Cardiac septum (tissue), 1 donor: ENCODE data around the gene ITGAV. TPM values are rescaled to one million over a fixed set of nuclear protein-coding genes. Genes with fewer than 3 reads are reported as not detected.

Experiments used
- DNase-seq: peaks from one replicate; pipeline ENCODE4 v3.0.0-alpha.2; 2020; ENCODE audit warnings: low spot score
- intact Hi-C: fragments of 100-400 bp; cut with DNase I; formaldehyde crosslinking; loops from one replicate; pipeline ENCODE4 v1.14.0; 2022
- total RNA-seq: library from RNA; stranded (reverse); fragmentation: NEBNext Ultra II Directional; extraction: Animal tissue kit (Norgen Biotek cat#: 25700); gene quantifications from one replicate; pipeline ENCODE4 v1.2.1, GENCODE V29; 2021
- donor health status: DM: no; HTN: no; CAD: no.

The ITGAV gene
- total RNA-seq, 1 donor from 2014 or later: 234 TPM

DNA sequence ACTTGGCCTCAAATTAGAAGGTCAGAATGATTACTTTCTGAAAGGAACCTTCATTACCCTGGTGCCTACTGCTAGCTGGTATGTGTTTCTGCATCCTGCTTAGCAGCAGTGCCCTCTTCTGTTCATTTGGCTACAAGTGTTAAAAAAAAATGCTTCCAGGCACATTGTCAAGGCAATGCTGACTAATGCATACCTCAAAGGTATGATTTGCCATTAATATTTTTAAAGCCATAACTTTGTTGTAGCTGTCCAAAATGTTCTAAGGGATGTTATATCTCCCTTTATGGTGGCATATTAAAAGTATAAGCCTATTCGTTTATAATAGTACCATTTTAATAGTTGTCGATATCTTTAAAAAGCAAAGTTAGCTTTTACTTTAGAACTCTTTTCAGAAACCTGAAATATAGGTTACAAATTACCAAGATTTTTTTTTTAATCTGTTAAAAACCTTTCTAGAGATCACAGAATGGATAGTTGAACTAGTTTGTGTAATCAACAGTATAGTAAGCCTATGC lies 52.0 kb downstream of the ITGAV start:
- no peak for DNase-seq
- intact Hi-C loops: loop anchor here (1.0 kb wide), 1 partner anchor 138 kb away; no protein-coding TSS in a partner anchor

DNA sequence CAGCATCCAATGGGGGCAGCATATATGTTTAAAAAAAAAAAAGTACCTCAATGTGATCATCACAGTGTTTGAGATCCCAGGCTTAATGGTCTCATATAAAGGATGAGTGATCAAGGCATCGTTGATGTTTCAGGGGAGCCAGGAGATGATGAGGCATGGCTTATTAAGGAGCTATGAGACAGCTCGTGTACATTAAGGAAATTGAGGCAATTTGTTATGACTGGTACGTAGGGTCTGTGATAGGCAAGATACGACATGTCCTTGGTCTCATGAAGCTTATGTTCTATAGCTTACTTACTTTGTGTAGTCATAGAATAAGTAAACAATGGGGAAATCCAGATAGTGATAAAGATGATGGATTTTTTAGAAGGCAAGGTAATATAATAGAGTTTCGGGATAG lies 54.9 kb downstream of the ITGAV start:
- no peak for DNase-seq
- intact Hi-C loops: no loop called here

DNA sequence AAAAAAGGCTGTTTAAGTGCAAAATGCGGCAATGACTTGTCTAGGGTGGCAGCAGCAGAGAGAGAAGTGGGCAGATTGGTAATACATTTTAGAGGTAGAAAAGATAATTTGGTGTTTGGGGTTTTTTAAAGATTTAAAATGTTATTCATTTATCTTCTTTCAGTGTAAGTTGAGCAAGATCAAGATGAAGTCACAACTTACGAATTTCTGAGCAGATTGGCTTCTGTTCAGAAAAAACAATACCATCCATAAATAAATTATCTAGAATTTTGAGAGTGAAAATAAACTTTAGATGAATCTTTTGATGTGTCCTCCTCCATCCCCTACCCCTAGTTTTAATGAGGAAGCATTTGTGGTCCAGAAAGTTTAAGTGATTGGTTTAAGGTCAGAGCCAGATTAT lies 56.1 kb downstream of the ITGAV start:
- no peak for DNase-seq
- intact Hi-C loops: no loop called here

DNA sequence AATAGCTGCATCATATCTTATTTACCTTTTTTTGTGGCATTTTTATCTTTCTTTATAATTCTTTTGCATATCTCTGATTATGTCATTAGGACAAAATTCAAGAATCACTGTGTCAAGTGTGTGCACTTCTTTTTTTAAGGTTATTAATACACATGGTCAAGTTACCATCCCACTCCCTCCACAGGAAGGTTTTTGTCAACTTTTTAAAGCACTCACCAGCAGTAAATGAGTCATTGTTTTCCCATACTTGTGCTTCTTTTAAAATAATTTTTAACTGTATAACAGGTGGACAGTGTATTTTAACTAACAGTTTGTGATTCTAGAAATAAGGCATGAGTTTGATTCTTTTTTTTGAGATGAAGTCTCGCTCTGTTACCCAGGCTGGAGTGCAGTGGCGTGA lies 58.3 kb downstream of the ITGAV start:
- intact Hi-C loops: no loop called here
- DNase-seq: no peak

DNA sequence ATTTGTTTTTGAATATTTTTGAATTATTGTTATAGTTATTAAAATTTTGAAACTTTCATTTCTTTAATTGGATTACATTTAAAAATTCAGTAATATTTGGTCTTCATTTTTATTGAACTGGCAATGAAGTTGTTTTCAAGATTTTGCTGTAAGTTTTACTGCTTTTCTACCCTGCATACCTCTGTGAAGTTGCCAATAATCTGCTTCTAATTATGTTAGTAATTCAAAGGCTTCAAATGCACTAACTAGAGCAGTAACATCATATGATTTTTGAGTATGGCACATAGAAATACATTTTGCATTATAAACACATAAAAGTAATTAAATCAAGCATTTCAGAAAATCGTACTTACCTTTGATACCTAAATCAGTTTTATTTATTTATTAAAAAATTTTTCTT lies 63.7 kb downstream of the ITGAV start:
- DNase-seq: no peak
- intact Hi-C loops: no loop called here

DNA sequence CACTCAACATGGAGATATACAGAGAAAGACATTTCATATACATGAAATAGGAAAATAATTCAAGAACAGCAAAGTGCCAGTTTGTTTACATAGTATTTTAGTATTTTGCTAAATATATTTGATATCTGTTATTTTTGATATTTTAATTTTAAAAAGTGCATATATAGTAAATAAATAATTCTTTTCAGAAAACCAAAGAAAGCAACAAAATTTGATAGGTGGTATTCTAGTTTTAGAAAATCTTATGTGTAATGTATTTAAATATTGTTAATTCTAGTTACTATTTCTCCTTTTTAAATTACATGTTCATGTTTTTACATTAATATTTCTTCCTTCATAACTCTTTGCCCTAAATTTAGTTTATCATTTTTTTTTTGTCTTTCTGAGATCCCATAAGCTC lies 69.5 kb downstream of the ITGAV start:
- intact Hi-C loops: no loop called here
- no peak for DNase-seq

DNA sequence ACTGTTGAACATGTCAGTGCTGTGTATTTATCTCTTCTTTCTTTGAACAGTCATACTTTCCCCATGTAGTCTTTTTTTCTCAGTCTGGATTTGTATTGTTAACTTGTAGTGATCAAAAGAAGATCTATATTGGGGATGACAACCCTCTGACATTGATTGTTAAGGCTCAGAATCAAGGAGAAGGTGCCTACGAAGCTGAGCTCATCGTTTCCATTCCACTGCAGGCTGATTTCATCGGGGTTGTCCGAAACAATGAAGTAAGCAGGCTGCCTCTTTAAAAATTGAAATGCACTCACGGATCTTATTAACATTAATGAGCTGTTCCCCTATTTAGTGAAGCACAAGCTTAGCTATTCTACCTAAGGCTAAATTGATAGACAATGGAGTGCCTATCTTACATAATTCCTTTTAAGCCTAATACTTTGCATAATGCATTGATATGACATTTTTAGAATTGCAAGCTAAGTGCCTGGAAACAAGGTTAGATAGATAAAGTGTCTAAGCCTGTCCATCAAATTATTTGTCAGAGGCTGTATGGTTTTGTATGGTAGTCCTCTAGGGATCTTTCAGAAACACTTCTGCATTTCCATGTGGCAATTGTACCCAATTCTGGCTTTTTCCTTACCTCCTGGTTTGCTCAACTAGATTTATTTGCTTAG lies 74.7 kb downstream of the ITGAV start:
- no peak for DNase-seq
- intact Hi-C loops: no loop called here

DNA sequence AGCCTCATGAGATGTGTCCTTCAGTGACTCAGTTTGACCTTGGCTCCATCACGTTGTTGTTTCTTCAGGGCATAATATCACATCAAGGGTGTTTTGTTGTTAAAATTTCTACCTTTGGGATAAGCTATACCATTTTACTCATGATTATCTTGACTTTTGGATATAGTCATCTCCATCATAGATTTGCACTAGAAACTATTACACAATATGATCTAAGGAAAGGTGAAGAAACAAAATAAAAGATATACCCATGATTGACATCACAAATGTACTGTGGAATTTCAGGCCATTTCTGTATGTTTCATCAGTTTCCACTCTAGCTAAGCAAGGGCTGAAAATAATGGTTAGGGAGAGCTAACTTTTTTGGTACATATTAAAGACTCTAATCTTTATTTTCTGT lies 79.3 kb downstream of the ITGAV start:
- intact Hi-C loops: no loop called here
- no peak for DNase-seq

DNA sequence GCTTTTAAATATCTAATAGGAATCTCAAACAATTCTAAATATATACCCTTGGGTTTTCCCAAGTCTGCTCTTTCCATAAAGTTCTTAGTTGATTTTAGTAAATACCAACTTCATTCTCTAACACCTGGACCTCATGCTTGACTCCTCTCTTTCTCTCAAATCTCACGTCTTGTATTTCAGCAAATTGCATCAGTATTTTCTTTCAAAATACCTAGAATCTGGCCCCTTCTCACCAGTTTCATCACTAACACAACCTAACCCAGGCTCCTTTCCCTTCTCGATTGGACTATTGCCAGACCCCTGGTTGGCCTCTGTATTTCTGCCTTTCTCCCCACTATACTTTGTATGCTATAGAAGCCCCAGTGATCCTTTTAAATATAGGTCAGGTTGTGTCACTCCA lies 81.0 kb downstream of the ITGAV start:
- no peak for DNase-seq
- intact Hi-C loops: no loop called here

DNA sequence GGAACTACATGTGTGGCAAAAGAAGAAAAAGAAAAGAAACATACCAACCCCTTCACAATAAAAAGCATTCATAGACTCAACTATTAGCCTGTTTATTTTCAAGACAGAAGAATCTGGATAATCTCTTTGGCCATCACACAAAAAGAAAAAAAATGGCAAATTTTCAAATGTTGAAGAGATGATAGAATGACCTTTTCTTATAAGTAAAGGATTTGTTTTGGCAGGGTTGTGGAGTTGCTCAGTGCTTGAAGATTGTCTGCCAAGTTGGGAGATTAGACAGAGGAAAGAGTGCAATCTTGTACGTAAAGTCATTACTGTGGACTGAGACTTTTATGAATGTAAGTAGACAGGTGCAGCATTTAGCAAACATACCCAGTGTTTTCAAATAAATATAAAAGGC lies 85.5 kb downstream of the ITGAV start:
- intact Hi-C loops: no loop called here
- no peak for DNase-seq

DNA sequence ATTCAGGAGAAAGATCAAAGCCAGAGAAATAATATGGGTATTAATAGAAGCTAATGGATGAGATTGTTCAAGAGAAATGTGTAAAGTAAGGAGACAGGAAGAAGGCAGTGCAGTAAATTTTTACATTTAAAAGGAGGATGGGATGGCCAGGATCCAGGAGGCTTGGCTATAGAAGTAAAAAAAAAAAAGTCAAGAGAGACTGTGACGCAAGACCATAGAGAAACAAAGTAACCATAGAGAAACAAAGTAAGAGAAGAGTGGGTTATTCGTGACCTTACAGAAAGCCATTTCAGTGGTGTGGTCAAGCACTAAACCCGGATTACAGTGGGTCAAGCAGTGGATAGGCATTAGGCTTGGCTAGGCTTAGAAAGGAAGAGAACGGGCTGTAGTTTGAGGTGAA lies 93.5 kb downstream of the ITGAV start:
- no peak for DNase-seq
- intact Hi-C loops: no loop called here

DNA sequence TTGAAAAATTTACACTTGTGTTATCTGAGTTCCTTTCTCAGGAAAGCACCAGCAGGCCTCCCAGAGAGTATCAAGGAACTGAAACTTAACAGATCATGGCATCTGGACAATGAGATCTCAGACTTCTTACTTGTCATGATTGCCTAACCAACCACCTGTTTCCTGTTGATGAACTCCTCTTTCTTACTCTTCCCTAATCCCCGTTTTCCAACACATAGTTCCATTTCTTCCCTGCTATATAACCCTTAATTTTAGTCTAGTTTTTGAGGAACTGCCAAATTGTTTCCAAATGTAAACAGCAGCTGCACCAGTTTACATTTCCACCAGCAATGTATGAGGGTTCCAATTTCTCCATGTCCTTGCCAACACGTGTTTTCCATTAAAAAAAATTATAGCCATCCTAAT lies 98.0 kb downstream of the ITGAV start:
- intact Hi-C loops: no loop called here

DNA sequence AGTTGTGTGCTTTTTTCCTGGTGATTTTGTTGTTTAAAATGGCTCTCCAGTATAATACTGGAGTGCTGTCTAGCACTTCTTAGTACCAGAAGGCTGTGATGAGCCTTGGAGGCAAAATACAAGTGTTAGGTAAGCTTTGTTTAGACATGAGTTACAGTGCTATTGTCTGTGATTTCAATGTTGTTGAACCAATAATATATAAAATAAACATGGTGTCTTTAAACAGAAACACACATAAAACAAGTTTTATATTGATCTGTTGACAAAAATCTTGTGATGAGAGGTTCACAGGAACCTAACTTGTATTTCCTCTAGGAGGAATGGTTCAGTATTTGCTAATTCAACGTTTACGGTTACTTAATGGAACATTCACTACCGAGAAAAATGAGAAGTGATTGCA lies 99.0 kb downstream of the ITGAV start:
- DNase-seq: no peak
- intact Hi-C loops: no loop called here

More for the DNA sequence above, 98.0 kb downstream of the ITGAV start:
- DNase-seq: no peak

DNA sequence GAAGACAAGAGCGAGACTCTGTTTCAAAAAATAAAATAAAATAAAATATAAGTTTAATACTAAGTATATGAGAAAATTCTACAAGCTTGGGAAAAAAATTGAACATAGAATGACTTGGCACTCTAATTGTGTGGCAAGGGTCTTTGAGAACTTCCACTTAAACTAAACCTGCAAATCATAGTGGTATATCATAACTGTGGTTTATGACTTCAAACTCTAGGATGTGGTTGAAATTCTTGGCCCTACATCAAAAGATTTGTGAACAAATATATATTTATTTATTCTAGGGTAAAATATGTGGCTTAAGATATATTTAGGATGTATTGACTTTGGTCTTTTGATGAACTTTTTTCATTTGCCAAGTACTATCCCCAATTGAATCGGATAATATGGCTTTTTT lies 100.9 kb downstream of the ITGAV start:
- intact Hi-C loops: no loop called here
- DNase-seq: no peak

DNA sequence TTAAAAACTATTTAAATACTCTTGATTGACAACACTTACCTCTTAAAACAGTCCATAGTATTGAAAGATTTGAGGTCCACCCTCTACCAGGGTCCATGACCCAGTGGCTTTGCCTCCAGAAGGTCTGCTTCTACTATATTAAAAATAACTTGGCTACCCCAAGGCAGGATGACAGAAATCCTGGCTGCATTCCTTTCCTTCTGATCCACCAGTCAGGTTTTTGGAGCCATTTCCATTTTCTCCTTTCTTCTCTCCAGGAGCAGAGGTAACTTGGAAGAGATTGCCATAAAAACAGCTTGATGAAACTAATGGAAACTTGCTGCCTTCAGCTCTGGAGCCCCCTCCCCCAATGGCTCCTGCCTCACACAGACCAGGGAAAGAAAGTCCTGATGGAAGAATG lies 101.4 kb downstream of the ITGAV start:
- DNase-seq: no peak
- intact Hi-C loops: no loop called here

DNA sequence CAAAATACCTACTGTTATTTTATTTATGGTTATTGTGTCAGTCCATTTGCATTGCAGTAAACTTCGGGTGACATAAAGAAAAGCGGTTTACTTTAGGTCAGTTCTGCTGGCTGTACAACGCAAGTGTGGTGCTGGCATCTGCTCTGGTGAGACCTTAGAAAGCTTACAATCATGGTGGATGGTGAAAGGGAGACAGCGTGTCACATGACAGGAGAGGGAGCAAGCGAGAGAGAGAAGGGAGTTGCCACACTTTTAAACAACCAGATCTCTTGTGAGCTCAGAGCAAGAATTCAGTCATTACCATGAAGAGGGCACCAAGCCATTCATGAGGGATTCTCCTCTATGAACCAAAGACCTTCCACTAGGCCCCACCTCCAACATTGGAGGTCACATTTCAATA lies 102.0 kb downstream of the ITGAV start:
- intact Hi-C loops: no loop called here
- no peak for DNase-seq

DNA sequence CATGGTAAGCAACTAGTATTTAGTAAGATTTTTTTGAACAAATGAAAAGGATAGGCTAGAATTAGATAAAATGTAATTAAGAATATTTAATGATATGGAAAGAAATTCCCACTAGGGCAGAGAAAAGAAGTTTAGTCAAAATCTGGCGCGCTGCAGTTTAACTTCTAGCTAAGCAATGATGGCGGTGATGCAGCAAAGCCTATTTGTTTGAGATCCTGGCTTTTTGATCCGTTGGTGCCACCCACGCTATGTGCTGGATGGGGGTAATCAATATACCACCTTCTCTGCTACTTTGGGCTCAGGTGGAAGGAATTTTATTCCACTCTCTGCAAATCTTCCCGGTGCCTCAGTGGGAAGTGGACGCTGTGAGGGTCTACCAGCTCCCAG lies 103.6 kb downstream of the ITGAV start:
- intact Hi-C loops: no loop called here
- DNase-seq: no peak

DNA sequence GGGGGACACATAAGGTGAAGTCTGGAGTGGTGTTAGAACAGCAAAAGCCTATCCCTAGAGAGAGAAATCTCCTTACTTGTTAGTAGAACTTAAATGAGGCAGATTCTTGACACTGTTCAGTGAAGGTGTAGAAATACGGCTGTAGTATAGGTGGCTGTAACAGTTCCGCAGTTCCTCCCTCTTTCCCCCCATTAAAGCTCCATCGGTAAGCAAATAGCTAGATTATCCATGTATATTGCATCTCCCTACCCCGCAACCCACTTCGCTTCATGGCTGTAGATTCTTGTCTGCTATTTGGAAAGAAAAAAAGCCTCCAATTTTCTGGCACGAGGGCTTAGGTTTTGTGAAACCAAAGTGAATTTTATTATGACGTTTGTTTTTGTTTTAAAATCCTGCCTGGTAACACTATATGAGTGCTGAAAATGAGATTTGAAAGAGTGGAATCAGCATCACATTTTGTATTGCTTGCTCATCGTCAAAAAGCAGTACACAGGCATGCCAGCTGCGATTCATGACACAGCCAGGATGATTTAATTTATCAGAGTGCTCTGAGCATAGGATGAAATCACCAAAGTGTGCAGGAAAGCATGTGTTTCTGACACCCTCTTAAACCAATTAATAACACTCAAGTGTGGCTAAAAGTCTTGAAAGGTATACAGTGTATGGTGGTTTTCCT lies 105.4 kb downstream of the ITGAV start:
- DNase-seq: no peak
- intact Hi-C loops: no loop called here

DNA sequence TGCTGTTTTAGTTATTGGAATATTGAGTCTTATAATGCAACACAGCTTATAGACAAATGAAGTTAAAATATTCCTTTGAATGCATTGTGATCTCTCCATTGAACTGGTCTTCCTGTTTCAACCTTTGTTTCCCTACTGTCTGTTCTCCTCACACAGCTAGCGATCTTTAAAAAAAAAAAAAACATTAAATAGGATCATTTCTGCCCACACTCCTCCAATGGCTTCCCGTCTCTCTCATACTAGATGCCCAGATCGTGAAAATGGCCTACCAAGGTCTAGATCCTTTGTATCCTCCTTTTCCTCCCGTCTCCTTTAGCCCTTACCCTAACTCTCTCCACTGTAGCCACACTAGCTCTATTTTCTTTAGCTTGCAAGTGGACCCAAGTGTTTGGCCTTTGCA lies 106.4 kb downstream of the ITGAV start:
- no peak for DNase-seq
- intact Hi-C loops: no loop called here

DNA sequence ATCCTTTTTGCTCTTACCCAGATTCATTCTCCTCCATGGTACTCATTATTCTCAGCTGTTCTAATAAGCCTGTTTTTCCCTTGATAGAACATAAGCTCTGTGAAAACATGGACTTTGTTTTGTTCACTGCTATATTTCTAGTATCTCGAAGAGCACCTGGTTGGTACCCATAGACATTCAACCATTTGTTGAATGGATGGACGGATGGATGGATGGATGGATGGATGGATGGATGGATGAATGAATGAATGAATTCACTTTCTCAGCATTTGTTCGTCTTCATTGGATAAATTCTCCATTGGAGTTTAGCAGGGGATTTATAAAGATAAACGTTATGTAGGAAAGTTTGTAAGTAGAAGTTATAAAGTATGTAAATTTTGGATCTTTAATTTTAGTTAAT lies 106.9 kb downstream of the ITGAV start:
- intact Hi-C loops: no loop called here
- no peak for DNase-seq

DNA sequence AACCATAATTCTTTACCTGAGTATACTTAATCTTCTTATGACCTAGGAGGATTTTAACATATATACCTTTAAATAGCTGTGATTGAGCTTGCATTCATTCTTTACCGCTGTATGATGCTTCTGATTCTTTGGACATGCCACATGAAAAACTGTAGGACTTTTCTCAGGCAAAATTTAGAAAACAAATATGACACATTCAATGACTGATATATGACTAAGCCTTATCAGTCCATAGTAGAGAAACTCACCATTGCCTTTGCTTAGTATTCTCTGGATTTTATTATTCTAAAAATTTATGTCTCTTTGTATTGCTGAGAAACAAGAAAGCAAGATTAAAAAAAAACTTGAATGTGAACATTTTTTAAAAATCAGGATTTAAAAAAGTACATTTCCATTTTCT lies 107.7 kb downstream of the ITGAV start:
- intact Hi-C loops: no loop called here
- no peak for DNase-seq

DNA sequence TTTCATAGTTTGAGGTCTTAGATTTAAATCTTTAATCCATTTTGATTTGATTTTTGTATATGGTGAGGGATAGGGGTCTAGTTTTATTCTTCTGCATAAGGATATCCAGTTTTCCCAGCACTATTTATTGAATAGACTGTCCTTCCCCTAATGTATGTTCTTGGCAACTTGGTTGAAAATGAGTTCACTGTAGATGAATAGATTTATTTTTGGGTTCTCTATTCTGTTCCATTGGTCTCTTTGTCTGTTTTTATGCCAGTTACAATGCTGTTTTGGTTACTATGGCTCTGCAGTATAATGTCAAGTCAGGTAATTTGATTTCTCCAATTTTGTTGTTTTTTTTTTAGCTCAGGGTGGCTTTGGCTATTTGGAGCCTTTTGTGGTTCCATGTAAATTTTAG lies 109.9 kb downstream of the ITGAV start:
- intact Hi-C loops: no loop called here
- no peak for DNase-seq
